Activated CD4-positive, alpha-beta T cell treated with anti-CD3 and anti-CD28 coated beads for 4 hours (primary cell): ENCODE measurements around the gene ZNF324B.
"Not testable (repeated sequence)": the region's sequence is repeated elsewhere in the genome, so short reads cannot be mapped to it uniquely, and the experiment has no call there.

ENCODE experiments used
- DNase-seq, 2 donors: peaks; one replicate each; pipeline ENCODE4 v3.0.0-alpha.2; 2020

ZNF324B gene

GRCh38 chr19:58451358-58452101 lies at the start of gene ZNF324B:
ZNF324B (plus strand) TSS chr19:58451622; CDS start chr19:58453702, 2,080 bp downstream.
- DNase-seq = peak; percentile 95 to 96

- no peak for DNase-seq
Observed at GRCh38 chr19:58401840-58402421, 49.5 kb upstream of the ZNF324B start.

- DNase-seq = not testable (repeated sequence)
Observed at GRCh38 chr19:58403920-58404478, 47.4 kb upstream of the ZNF324B start.

GRCh38 chr19:58406818-58407657 lies 44.4 kb upstream of the ZNF324B start:
- no peak for DNase-seq

GRCh38 chr19:58407658-58408151 lies 43.7 kb upstream of the ZNF324B start:
- DNase-seq = no peak

- DNase-seq = peak; percentile 94
Observed at GRCh38 chr19:58408152-58409009, 43.0 kb upstream of the ZNF324B start, which contains the start of gene ZNF584. ZNF584 (plus strand) TSS chr19:58408649; CDS start chr19:58409148, 499 bp downstream.

- no peak for DNase-seq
Observed at GRCh38 chr19:58409010-58409790, 42.2 kb upstream of the ZNF324B start.

- DNase-seq = no peak
Observed at GRCh38 chr19:58416604-58417003, 34.8 kb upstream of the ZNF324B start.

GRCh38 chr19:58417071-58417470 lies 34.4 kb upstream of the ZNF324B start:
- no peak for DNase-seq

GRCh38 chr19:58428617-58429016 lies 22.8 kb upstream of the ZNF324B start:
- DNase-seq = no peak

GRCh38 chr19:58429745-58430144 lies 21.7 kb upstream of the ZNF324B start:
- DNase-seq = no peak

- no peak for DNase-seq
Observed at GRCh38 chr19:58434217-58434616, 17.2 kb upstream of the ZNF324B start.

GRCh38 chr19:58439576-58440554 lies 11.6 kb upstream of the ZNF324B start, which contains the start of gene ZNF132:
ZNF132 (minus strand) TSS chr19:58440153; CDS start chr19:58439821, 332 bp downstream.
- DNase-seq = peak; percentile 92 to 94

- DNase-seq = no peak
Observed at GRCh38 chr19:58440556-58440955, 10.9 kb upstream of the ZNF324B start.

GRCh38 chr19:58442986-58443385 lies 8.4 kb upstream of the ZNF324B start:
- DNase-seq = not testable (repeated sequence)

- DNase-seq = not testable (repeated sequence)
Observed at GRCh38 chr19:58448860-58449259, 2.6 kb upstream of the ZNF324B start.

GRCh38 chr19:58449980-58450379 lies 1.4 kb upstream of the ZNF324B start:
- not testable (repeated sequence) for DNase-seq

GRCh38 chr19:58450856-58451357 lies 515 bp upstream of the ZNF324B start:
- no peak for DNase-seq

GRCh38 chr19:58453743-58454142 lies 2.3 kb downstream of the ZNF324B start:
- DNase-seq = no peak
